ENCODE results near the gene C10orf67. TPM values are rescaled to one million over a fixed set of nuclear protein-coding genes. Genes with fewer than 3 reads are reported as not detected.

The C10orf67 gene
- total RNA-seq, 4 donors from 2014 or later, result 0.09 TPM; not detected in 3

DNA sequence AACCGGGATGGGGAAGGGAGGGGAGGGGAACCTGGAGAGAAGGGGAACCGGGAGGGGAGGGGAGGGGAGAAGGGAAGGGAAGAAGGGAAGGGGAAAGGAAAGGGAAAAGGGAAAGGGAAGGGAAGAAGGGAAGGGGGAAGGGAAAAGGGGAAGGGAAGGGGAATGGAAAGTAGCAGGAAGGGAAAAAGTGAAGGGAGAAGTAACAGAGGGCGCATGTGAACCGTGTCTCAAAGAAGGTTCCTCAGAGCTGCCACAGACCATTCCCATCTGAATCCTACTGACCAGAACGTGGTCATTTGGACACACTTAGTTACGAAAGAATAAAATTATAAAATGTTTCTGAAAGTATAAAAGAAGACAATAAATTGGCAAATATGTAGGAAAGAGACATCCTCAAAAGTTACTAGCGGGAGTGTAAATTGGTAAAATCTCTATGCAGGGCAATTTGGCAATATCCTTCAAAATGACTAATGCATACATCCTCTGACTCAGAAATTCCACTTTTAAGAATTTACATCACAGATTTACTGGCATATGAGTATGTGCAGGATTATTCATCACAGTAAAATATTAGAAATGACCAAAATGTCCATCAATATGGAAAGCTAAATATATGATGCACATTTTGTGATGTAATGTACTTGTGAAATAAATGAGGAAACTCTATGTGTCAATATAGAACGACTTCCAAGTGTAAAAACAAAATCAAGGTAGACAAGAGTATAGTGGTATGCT lies 12.9 kb downstream of the C10orf67 start:
- TF ChIP-seq, protein P1, sequence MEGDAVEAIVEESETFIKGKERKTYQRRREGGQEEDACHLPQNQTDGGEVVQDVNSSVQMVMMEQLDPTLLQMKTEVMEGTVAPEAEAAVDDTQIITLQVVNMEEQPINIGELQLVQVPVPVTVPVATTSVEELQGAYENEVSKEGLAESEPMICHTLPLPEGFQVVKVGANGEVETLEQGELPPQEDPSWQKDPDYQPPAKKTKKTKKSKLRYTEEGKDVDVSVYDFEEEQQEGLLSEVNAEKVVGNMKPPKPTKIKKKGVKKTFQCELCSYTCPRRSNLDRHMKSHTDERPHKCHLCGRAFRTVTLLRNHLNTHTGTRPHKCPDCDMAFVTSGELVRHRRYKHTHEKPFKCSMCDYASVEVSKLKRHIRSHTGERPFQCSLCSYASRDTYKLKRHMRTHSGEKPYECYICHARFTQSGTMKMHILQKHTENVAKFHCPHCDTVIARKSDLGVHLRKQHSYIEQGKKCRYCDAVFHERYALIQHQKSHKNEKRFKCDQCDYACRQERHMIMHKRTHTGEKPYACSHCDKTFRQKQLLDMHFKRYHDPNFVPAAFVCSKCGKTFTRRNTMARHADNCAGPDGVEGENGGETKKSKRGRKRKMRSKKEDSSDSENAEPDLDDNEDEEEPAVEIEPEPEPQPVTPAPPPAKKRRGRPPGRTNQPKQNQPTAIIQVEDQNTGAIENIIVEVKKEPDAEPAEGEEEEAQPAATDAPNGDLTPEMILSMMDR (IDR thresholded peaks at IDR 0.05 in 4 of 5, conservative IDR thresholded peaks at IDR 0.05 in 1 of 5), result no peak
- TF ChIP-seq POLR2A (IDR thresholded peaks at IDR 0.05), result no peak
- Histone ChIP-seq H3K4me3 (no peak overlapping the region), H3K4me1 (no peaks in the 10 kb centered on the region), H3K27ac (no peak overlapping the region), H3K9me3 (no peaks in the 10 kb centered on the region), H3K36me3 (no peaks in the 10 kb centered on the region), H3K27me3 (no peaks in the 10 kb centered on the region)
- intact Hi-C loops (cut with DNase I; ENCODE audit: low total_unique reads), result no loop called here
- in situ Hi-C loops (cut with MboI; ENCODE audit: low sequenced_read_pairs in 4 of 4), result no loop called here
- no peak for ATAC-seq
- DNase-seq, result no peak

DNA sequence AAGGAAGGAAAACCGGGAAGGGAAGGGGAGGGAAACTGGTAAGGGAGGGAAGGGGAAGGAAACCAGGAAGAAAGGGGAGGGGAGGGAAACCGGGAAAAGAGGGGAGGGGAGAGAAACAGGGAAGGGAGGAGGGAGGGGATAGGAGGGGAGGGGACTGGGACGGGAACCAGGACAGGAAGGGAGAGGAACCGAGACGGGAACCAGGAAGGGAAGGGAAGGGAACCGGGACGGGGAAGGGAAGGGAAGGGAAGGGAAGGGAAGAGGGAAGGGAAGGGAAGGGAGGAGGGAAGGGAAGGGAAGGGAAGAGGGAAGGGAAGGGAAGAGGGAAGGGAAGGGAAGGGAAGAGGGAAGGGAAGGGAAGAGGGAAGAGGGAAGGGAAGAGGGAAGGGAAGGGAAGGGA lies 13.6 kb downstream of the C10orf67 start:
- Histone ChIP-seq H3K4me1 (no peaks in the 10 kb centered on the region), H3K4me3 (no peak overlapping the region), H3K27ac (no peak overlapping the region), H3K9me3 (no peaks in the 10 kb centered on the region), H3K27me3 (no peaks in the 10 kb centered on the region), H3K36me3 (no peaks in the 10 kb centered on the region)
- DNase-seq, result no peak
- ATAC-seq, result no peak
- TF ChIP-seq POLR2A (IDR thresholded peaks at IDR 0.05), result no peak
- TF ChIP-seq, protein P1 (IDR thresholded peaks at IDR 0.05 in 4 of 5, conservative IDR thresholded peaks at IDR 0.05 in 1 of 5), result no peak
- intact Hi-C loops (cut with DNase I; ENCODE audit: low total_unique reads), result no loop called here
- in situ Hi-C loops (cut with MboI; ENCODE audit: low sequenced_read_pairs in 4 of 4), result no loop called here

DNA sequence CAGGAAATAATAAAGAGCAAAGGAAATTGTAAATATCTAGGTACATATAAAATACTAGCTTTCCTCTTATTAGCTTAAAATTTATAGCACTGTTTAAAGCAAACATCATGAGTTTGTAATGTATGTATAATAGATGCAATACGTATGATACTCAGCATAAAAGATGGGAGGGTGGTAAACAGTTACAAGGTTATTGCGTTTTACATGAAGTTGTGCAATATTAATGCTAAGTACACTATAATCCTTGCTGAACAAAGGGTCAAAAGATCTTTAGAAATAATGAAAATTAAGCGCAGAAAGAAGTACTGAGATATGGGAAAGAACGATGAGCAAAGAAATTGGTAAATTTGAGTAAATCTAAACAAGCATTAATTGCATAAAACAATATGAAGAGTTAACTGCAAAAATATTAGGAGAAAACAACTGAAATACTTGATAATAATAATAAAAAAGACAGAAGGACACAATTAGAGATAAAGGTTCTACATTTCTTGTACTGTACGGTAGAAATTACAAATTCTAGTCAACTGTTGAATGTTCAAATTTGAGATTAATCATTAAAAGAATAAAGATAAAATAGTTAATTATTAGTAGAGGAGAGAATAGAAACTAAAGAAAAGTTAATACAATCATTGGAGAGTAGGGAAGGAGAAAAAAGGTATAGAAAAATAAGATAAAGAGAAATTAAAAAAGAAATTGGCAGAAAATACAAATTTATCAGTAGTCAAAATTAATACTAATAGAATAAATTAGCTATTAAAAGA lies 17.9 kb downstream of the C10orf67 start:
- intact Hi-C loops (cut with DNase I; ENCODE audit: low total_unique reads), result no loop called here
- no peaks in the 10 kb centered on the region for H3K36me3 ChIP-seq

DNA sequence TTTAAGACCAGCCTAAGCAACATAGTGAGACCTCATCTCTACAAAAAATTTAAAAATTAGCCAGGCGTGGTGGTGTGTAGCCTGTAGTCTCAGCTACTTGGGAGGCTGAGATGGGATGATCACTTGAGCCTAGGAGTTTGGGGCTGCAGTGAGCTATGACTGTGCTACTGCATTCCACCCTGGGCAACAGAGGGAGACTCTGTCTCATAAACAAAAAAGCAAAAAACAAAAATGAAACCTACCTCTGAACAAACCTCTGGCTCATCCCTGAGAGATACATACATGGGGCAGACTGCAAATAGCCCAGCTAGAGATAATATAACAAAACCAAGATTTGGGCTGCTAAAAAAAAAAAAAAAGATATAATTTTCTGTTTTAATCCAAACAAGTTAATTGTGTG lies 19.5 kb downstream of the C10orf67 start:
- TF ChIP-seq, protein P1 (IDR thresholded peaks at IDR 0.05 in 4 of 5, conservative IDR thresholded peaks at IDR 0.05 in 1 of 5), result no peak
- H3K27me3 ChIP-seq, result no peaks in the 10 kb centered on the region
- intact Hi-C loops (cut with DNase I; ENCODE audit: low total_unique reads) (no loop called here), in situ Hi-C loops (cut with MboI; ENCODE audit: low sequenced_read_pairs in 4 of 4) (no loop called here)
- no peak for DNase-seq
- no peak overlapping the region for H3K27ac ChIP-seq
- H3K36me3 ChIP-seq, result no peaks in the 10 kb centered on the region
- no peak overlapping the region for H3K4me3 ChIP-seq
- no peaks in the 10 kb centered on the region for H3K9me3 ChIP-seq
- no peaks in the 10 kb centered on the region for H3K4me1 ChIP-seq
- ATAC-seq, result no peak

More for the DNA sequence above, 17.9 kb downstream of the C10orf67 start:
- Histone ChIP-seq H3K9me3 (no peaks in the 10 kb centered on the region), H3K27ac (no peak overlapping the region), H3K27me3 (no peaks in the 10 kb centered on the region), H3K4me3 (no peak overlapping the region), H3K4me1 (no peaks in the 10 kb centered on the region)
- no peak for DNase-seq
- in situ Hi-C loops (cut with MboI; ENCODE audit: low sequenced_read_pairs in 4 of 4), result no loop called here
- ATAC-seq, result no peak
- TF ChIP-seq, protein P1 (IDR thresholded peaks at IDR 0.05 in 4 of 5, conservative IDR thresholded peaks at IDR 0.05 in 1 of 5), result no peak
- TF ChIP-seq POLR2A (IDR thresholded peaks at IDR 0.05), result no peak
